ENCODE data around the gene RASGEF1B.

RASGEF1B gene

GRCh38 chr4:81405900-81406401 lies 65.8 kb downstream of the RASGEF1B start:
- in situ Hi-C loops (cut with HindIII; ENCODE audit: low pct_ligation_motif_present, low sequenced_read_pairs), result no loop called here
- DNase-seq, result peak; percentile 57

GRCh38 chr4:81404741-81405140 lies 67.0 kb downstream of the RASGEF1B start:
- Histone ChIP-seq H3K36me3 (replicated peaks) (no peaks in the 10 kb centered on the region), H3K4me3 (ENCODE audit: low read depth, low read length) (no peak overlapping the region), H3K27me3 (replicated peaks) (no peaks in the 10 kb centered on the region), H3K27ac (no peak overlapping the region)
- no peak for TF ChIP-seq CTCF (IDR thresholded peaks at IDR 0.05; ENCODE audit: low read depth, low read length, missing control alignments)
- DNase-seq, result no peak
- in situ Hi-C loops (cut with HindIII; ENCODE audit: low pct_ligation_motif_present, low sequenced_read_pairs), result no loop called here

More at GRCh38 chr4:81405900-81406401, 65.8 kb downstream of the RASGEF1B start:
- TF ChIP-seq CTCF (IDR thresholded peaks at IDR 0.05; ENCODE audit: low read depth, low read length, missing control alignments), result peak; percentile 62
- no peaks in the 10 kb centered on the region for H3K36me3 ChIP-seq (replicated peaks)
- H3K27me3 ChIP-seq (replicated peaks), result no peaks in the 10 kb centered on the region
- no peak overlapping the region for H3K27ac ChIP-seq
- H3K4me3 ChIP-seq (ENCODE audit: low read depth, low read length), result no peak overlapping the region

- in situ Hi-C loops (cut with HindIII; ENCODE audit: low pct_ligation_motif_present, low sequenced_read_pairs), result no loop called here
- no peak overlapping the region for H3K27ac ChIP-seq
- DNase-seq, result no peak
- no peak overlapping the region for H3K4me3 ChIP-seq (ENCODE audit: low read depth, low read length)
- H3K36me3 ChIP-seq (replicated peaks), result no peaks in the 10 kb centered on the region
- H3K27me3 ChIP-seq (replicated peaks), result no peaks in the 10 kb centered on the region
- peak; percentile 16 for TF ChIP-seq CTCF (IDR thresholded peaks at IDR 0.05; ENCODE audit: low read depth, low read length, missing control alignments)
These were observed 67.4 kb downstream of the RASGEF1B start for GRCh38 chr4:81404294-81404693.

- in situ Hi-C loops (cut with HindIII; ENCODE audit: low pct_ligation_motif_present, low sequenced_read_pairs), result no loop called here
- Histone ChIP-seq H3K4me3 (ENCODE audit: low read depth, low read length) (no peak overlapping the region), H3K27me3 (replicated peaks) (no peaks in the 10 kb centered on the region), H3K36me3 (replicated peaks) (no peaks in the 10 kb centered on the region), H3K27ac (no peak overlapping the region)
- no peak for DNase-seq
- no peak for TF ChIP-seq CTCF (IDR thresholded peaks at IDR 0.05; ENCODE audit: low read depth, low read length, missing control alignments)
These were observed 72.2 kb downstream of the RASGEF1B start for GRCh38 chr4:81399306-81400086.

GRCh38 chr4:81398379-81398778 lies 73.3 kb downstream of the RASGEF1B start:
- H3K27ac ChIP-seq, result no peak overlapping the region
- H3K36me3 ChIP-seq (replicated peaks), result no peaks in the 10 kb centered on the region
- no peak overlapping the region for H3K4me3 ChIP-seq (ENCODE audit: low read depth, low read length)
- no peak for DNase-seq
- H3K27me3 ChIP-seq (replicated peaks), result no peaks in the 10 kb centered on the region
- no peak for TF ChIP-seq CTCF (IDR thresholded peaks at IDR 0.05; ENCODE audit: low read depth, low read length, missing control alignments)
- in situ Hi-C loops (cut with HindIII; ENCODE audit: low pct_ligation_motif_present, low sequenced_read_pairs), result no loop called here

Data from brain microvascular endothelial cell (primary cell).